Fibroblast of the aortic adventitia (primary cell): ENCODE measurements around the gene CACNA1H. TPM values are rescaled to one million over a fixed set of nuclear protein-coding genes. Genes with fewer than 3 reads are reported as not detected.

Experiments
- DNase-seq: peaks from one replicate; pipeline ENCODE4 v3.0.0-alpha.2; 2010; ENCODE audit warnings: low read depth
- H3K4me3 ChIP-seq: 2 replicates; pipeline ENCODE4 v1.5.1; 2011; ENCODE audit warnings: low read depth, mild to moderate bottlenecking, control low read depth, low read length, moderate library complexity
- CTCF ChIP-seq: IDR thresholded peaks from 2 replicates; pipeline ENCODE4 v1.5.1; 2011; ENCODE audit warnings: mild to moderate bottlenecking, low read length, control low read depth, inconsistent platforms; ENCODE audit not compliant: insufficient read depth
- total RNA-seq: library from RNA; depleted of rRNA; stranded (reverse); fragments of >200 nt; gene quantifications from 2 replicates; pipeline ENCODE4 v1.2.3, GENCODE V29; 2012; ENCODE audit warnings: low replicate concordance

CACNA1H gene
- total RNA-seq, 1 donor: not detected

- H3K4me3 ChIP-seq: no peak overlapping the region
- no peak for TF ChIP-seq CTCF
- DNase-seq: no peak
Observed at GRCh38 chr16:1131378-1131994, 21.4 kb upstream of the CACNA1H start.

DNA sequence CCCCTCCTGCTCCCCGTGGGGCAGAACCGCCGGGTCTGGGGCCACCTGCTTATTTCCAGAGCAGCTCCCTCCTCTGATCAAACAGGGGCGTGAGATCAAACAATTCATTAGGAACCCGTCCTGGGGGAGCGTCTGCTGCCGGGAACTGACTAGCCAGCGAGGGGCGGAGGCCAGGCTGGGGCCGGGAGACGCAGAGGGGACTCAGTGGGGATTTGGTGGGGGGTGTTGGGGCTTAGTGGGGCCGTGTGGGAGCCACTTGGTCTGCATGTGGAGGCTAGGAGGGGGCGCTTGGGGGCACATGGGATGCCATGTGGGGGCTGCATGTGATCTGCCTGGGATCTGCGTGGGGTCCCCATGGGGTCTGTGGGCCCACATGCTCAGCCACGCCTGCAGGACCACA lies 20.5 kb upstream of the CACNA1H start:
- no peak overlapping the region for H3K4me3 ChIP-seq
- no peak for TF ChIP-seq CTCF
- DNase-seq: no peak

DNA sequence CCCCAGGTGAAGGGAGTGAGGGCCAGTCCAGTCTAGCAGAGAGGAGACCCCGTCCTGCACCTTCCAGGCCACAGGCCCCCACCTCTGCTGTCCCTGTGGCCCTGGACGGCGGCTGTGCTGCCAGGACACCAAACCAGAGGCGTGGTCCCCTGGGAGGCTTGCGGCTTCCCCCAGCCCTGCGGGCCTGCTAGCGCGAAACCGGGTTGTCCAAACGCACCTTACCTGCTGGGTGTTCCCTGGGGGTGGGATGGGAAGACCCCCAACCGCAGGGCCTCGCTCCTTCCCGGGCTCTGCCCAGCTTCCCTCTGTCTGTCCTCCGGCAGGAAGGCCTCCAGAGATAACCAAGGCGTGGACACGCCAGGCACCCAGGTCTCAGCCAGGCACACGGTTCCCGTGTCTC lies 19.6 kb upstream of the CACNA1H start:
- no peak for TF ChIP-seq CTCF
- no peak for DNase-seq
- no peak overlapping the region for H3K4me3 ChIP-seq

DNA sequence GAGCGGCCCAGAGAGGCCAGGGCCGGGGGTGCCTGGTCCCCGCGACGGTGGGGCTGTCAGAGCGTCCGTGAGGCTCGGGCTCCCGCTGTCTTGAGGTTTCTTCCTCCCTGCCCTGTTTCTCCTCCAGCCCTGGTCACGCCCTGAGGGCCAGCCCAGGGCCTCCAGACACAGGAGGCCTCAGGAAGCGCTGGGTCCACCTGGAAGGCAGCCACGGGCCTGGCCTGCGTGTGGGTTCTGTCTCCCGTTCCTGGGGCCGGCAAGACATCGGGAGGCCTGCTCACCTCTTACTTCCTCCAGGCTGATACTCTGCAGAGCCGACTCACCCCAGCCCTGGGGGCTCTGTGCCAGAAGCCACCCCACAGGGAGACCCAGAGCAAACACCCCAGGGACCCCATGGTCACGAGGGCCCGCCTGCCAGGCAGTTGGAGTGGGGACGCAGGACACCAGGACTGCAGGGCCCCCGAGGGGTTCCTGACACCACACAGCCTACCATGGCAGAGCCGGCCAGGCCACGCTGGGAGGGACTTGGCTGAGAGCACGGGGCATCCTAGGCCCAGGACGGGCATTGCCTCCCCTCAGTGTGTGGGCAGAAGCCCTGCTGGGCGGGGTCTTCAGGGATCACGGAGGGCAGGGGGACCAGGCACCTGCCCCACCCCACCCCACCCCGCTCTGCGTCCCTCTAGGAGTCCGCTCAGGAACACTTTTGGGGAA lies 18.9 kb upstream of the CACNA1H start:
- TF ChIP-seq CTCF: no peak
- no peak for DNase-seq
- H3K4me3 ChIP-seq: no peak overlapping the region

GRCh38 chr16:1134776-1135458 lies 18.0 kb upstream of the CACNA1H start:
- H3K4me3 ChIP-seq: no peak overlapping the region
- TF ChIP-seq CTCF: no peak
- no peak for DNase-seq

DNA sequence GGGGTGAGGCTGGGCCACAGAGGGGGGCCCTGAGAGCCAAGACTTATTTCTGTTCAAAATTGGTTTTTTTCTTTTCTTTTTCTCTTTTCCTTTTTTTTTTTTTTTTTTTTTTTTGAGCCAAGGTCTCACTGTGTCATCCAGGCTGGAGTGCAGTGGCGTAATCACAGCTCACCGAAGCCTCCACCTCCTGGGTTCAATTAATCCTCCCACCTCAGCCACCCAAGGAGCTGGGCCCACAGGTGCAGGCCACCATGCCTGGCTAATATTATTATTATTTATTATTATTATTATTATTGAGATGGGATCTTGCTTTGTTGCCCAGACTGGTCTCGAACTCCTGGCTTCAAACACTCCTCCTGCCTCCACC lies 17.5 kb upstream of the CACNA1H start:
- no peak for TF ChIP-seq CTCF
- DNase-seq: no peak
- no peak overlapping the region for H3K4me3 ChIP-seq
